NCI-H82 treated with DMSO at 0.1 percent for 48 hours (cell line): ENCODE data around the gene GBP6.
"Not testable (repeated sequence)": the region's sequence is repeated elsewhere in the genome, so short reads cannot be mapped to it uniquely, and the experiment has no call there.

ENCODE experiments used
- DNase-seq: peaks from one replicate; lab custom pipeline; 2025; ENCODE audit not compliant: unreplicated experiment; lab: John Stamatoyannopoulos, UW

The GBP6 gene

DNA sequence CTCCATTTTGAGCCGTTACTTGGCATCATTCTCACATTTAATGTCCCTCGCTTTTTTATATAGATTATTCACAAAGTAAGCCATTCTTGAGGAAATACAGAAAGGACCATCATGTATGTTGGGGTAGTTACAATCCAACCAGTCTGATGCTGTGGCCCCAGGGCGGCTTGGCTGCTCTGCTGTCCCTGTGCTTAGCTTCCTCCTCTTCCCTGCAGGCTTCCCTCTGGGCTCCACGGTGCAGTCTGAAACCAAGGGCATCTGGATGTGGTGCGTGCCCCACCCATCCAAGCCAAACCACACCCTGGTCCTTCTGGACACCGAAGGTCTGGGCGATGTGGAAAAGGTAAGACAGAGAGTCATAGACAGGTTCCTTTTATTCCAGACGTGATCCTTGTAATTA, 5.5 kb downstream of the GBP6 start:
- DNase-seq: no peak

DNA sequence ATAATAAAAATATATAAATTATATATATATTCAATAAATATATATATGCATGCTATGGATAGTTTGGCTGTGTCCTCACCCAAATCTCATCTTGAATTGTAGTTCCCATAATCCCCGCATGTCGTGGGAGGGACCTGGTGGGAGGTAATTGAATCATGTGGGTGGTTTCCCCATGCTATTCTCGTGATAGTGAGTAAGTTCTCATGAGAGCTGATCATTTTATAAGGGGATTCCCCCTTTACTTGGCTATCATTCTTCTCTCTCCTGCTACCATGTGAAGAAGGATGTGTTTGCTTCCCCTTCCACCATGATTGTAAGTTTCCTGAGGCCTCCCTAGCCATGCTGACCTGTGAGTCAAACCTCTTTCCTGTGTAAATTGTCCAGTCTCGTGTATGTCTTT, 10.0 kb downstream of the GBP6 start:
- not testable (repeated sequence) for DNase-seq

DNA sequence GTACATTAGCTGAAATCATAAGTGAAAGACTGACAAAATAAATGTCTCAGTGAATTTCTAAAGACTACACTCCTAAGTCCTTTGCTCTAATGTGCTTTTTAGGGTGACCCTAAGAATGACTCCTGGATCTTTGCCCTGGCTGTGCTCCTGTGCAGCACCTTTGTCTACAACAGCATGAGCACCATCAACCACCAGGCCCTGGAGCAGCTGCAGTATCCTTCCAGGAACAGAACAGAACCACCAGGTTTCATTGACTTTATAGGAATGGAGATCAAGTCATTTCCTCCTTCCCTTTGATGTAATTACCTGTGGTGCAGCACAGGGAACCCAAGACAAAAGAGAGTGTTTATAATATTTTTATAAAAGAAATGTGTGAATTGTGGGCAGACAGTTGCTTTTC, 14.1 kb downstream of the GBP6 start:
- no peak for DNase-seq

DNA sequence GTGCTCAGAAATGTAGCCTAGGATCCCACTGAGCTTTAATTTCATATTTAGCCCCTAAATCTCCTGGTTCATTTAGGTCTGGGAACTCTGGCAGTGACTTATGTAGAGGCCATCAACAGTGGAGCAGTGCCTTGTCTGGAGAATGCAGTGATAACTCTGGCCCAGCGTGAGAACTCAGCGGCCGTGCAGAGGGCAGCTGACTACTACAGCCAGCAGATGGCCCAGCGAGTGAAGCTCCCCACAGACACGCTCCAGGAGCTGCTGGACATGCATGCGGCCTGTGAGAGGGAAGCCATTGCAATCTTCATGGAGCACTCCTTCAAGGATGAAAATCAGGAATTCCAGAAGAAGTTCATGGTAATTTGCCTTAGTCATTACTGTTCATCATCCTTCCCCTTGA, 17.8 kb downstream of the GBP6 start:
- no peak for DNase-seq

DNA sequence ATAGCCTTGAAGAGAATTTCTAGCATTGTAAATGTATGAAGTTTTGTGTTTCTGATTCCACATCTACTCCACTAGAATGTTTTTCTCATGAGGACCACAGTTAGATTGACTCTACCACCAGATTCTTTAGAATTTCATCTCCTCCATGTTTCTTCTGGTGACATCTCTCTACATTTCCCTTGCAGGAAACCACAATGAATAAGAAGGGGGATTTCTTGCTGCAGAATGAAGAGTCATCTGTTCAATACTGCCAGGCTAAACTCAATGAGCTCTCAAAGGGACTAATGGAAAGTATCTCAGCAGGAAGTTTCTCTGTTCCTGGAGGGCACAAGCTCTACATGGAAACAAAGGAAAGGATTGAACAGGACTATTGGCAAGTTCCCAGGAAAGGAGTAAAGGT, 18.6 kb downstream of the GBP6 start:
- no peak for DNase-seq

GRCh38 chr1:89383185-89383584, 19.3 kb downstream of the GBP6 start:
- DNase-seq: no peak

DNA sequence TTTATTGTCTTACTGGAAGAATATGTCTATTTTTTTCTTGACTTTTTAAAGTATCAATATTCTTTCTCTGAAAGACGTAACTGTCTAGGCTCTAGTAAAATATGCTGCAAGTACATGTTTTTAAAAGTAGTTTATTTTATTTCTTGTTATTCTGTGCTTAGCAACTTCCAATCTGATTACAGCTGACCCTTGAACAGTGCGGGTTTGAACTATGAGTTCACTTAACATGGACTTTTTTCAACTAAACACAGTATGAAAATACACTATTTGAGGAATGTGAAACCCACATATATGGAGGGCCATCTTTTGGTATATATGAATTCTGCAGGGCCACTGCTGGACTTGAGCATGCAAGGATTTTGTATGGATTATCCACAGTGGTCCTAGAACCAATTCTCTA, 26.8 kb downstream of the GBP6 start:
- DNase-seq: no peak

DNA sequence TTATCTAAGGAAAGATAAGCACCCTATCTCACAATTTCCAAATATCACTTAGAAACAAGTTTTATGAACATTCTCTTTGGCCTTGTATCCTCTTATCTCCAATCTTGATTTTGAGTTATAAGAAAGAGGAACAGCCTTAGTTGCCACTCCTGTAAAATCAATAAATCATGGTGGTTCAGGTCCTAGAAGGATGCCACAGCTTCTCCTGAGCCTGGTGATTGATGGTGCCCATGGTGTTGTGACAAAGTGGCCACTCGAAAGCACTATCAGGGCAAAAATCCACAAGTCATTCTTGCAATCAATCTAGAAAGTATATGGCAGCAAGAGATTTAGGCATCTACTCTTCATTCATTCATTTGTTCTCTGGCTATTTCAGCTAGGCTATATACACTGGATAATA, 27.8 kb downstream of the GBP6 start:
- DNase-seq: no peak

GRCh38 chr1:89394851-89395250, 31.0 kb downstream of the GBP6 start:
- DNase-seq: no peak

- no peak for DNase-seq
Measured at GRCh38 chr1:89396902-89397301, 33.0 kb downstream of the GBP6 start.

- DNase-seq: no peak
Measured at GRCh38 chr1:89405275-89405929, 41.5 kb downstream of the GBP6 start.

DNA sequence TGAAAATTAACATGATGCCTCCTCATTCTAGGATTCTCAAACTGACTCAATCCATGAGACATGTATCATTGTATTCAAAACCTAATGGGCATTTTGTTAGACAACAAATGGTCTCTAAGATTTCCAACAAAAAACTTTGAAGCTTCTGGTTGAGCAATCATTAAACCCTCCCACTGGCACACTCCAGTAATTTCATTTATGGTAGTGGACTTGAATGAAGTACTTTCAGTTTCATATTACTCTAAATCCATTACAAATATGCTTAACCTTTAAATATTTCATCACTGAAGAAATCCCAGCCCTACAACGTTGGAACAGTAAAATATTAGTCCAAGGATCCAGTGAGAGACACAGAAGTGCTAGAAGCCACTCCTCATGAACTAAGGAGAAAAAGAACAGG, 43.5 kb downstream of the GBP6 start:
- no peak for DNase-seq

GRCh38 chr1:89407768-89408167, 43.9 kb downstream of the GBP6 start:
- DNase-seq: not testable (repeated sequence)

- no peak for DNase-seq
Measured at GRCh38 chr1:89425056-89425455, 61.2 kb downstream of the GBP6 start.

- no peak for DNase-seq
Measured at GRCh38 chr1:89429062-89429461, 65.2 kb downstream of the GBP6 start.

- not testable (repeated sequence) for DNase-seq
Measured at GRCh38 chr1:89429681-89430080, 65.8 kb downstream of the GBP6 start.

GRCh38 chr1:89433421-89433820, 69.6 kb downstream of the GBP6 start:
- DNase-seq: no peak

DNA sequence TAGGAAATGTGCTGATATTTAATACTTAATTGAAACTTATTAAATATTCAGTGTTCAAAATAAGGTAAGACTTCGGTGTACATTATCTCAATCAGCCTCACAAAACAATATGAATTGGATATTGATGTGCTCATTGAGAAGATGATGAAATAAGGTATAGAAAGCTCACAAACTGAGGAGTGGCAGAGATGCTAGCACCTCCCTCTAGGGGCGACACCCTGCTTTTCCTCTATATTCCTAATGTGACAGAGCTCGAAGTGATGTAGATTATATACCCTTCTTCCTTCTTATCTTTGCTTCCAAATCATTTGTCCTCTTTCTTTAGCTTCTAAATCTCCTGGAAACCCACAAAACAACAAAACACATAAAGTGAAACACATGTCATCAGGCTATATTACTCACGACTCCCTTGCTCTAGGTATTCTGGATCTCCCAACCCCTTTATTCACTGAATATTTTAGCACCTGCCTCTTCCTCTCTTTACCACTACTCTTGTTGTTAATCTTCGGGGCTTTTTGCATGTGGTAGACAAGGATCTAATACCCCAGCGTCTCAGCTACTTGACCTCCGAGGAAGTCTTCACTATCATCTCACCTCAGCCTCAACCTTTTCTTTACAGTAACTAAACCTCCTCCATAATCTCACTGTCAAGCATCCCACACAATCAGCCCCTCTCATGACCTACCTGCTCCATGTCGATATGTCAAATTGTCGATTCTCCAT, 70.4 kb downstream of the GBP6 start:
- DNase-seq: not testable (repeated sequence)
